GM12878 (cell line): Measurements from ENCODE around the gene LSAMP. TPM values are rescaled to one million over a fixed set of nuclear protein-coding genes. Genes with fewer than 3 reads are reported as not detected.
"Not testable (repeated sequence)": the region's sequence is repeated elsewhere in the genome, so short reads cannot be mapped to it uniquely, and the experiment has no call there.

ENCODE experiments used
- ATAC-seq: fragments of 200-7000 bp; cut with Tn5 transposase; 3 replicates; pipeline ENCODE4 v1.9.1; 2020; ENCODE audit warnings: mild to moderate bottlenecking, moderate library complexity
- BruUV-seq: library from RNA; stranded (reverse); fragments of 400-500 nt; replicated peaks from 2 replicates; lab custom pipeline; 2021; lab: Mats Ljungman, UMichigan
- CTCF ChIA-PET: fragments of 300-600 bp; sonication (Branson Sonifier 250); formaldehyde crosslinking; extraction: SDS; loops from one replicate; lab custom pipeline; 2021; ENCODE audit warnings: inconsistent platforms; lab: Yijun Ruan, JAX
- POLR2A ChIA-PET: fragments of 350-600 bp; formaldehyde crosslinking; extraction: SDS; loops from one replicate; lab custom pipeline; 2021; ENCODE audit warnings: inconsistent platforms; lab: Charles Lee
- RAD21 ChIA-PET: fragments of 300-600 bp; sonication (Branson Sonifier 250); formaldehyde crosslinking; loops from one replicate; lab custom pipeline; 2023; ENCODE audit warnings: antibody characterized with exemption; ENCODE audit not compliant: unreplicated experiment; lab: Charles Lee
- SMC1A ChIA-PET: fragments of 300-600 bp; sonication (Branson Sonifier 250); formaldehyde crosslinking; loops from one replicate; lab custom pipeline; 2023; ENCODE audit not compliant: unreplicated experiment, uncharacterized antibody; lab: Charles Lee
- DNase-seq: peaks from one replicate; pipeline ENCODE4 v3.0.0-alpha.2; 2011; ENCODE audit warnings: low read depth, low spot score
- FAIRE-seq: peaks from 3 replicates; lab custom pipeline; 2011; peaks lifted over from hg19 to GRCh38; lab: Jason Lieb, UNC
- H2AFZ ChIP-seq: 2 replicates; pipeline ENCODE4 v1.6.0; 2011; ENCODE audit warnings: low read depth, low read length, control low read depth; ENCODE audit not compliant: control insufficient read depth
- H3K27ac ChIP-seq: 2 replicates; pipeline ENCODE4 v1.5.1; 2011; ENCODE audit warnings: control low read depth; ENCODE audit not compliant: control insufficient read depth, insufficient read depth
- H3K27me3 ChIP-seq, 2 experiments: replicated peaks in 1 of 2; 2 replicates each; pipeline versions ENCODE4 v1.6.0 to v1.6.1; 2011; ENCODE audit warnings: low read length in 1 of 2; ENCODE audit not compliant: control insufficient read depth in 2 of 2, insufficient read depth in 2 of 2
- H3K36me3 ChIP-seq, 2 experiments: 2 replicates each; pipeline ENCODE4 v1.5.1; 2011; ENCODE audit warnings: low read length in 1 of 2; ENCODE audit not compliant: control insufficient read depth in 2 of 2, insufficient read depth in 2 of 2
- H3K4me1 ChIP-seq: 2 replicates; pipeline ENCODE4 v1.6.1; 2011; ENCODE audit warnings: mild to moderate bottlenecking, low read length, moderate library complexity, mixed read lengths; ENCODE audit not compliant: control insufficient read depth, insufficient read depth
- H3K4me2 ChIP-seq: 2 replicates; pipeline ENCODE4 v1.6.0; 2011; ENCODE audit warnings: control low read depth; ENCODE audit not compliant: control insufficient read depth, insufficient read depth
- H3K4me3 ChIP-seq: fragments of 200-600 bp; sonication (generic); 2 replicates; pipeline ENCODE4 v1.5.1; 2016
- H3K79me2 ChIP-seq: 2 replicates; pipeline ENCODE4 v1.6.0; 2011; ENCODE audit warnings: low read length; ENCODE audit not compliant: control insufficient read depth, insufficient read depth
- H3K9ac ChIP-seq: 2 replicates; pipeline ENCODE4 v1.8.0; 2011; ENCODE audit warnings: low read length, control low read depth, mixed read lengths; ENCODE audit not compliant: control insufficient read depth, insufficient read depth
- H3K9me3 ChIP-seq: replicated peaks from 3 replicates; pipeline ENCODE4 v1.5.1; 2011; ENCODE audit warnings: mild to moderate bottlenecking, low read length; ENCODE audit not compliant: control insufficient read depth, insufficient read depth
- H4K20me1 ChIP-seq: 2 replicates; pipeline ENCODE4 v1.6.0; 2011; ENCODE audit not compliant: control insufficient read depth, insufficient read depth
- ATF2 ChIP-seq: IDR thresholded peaks from 2 replicates; pipeline ENCODE4 v1.6.1; 2012; ENCODE audit warnings: low read length, inconsistent platforms
- BHLHE40 ChIP-seq, 2 experiments: fragments of 450-650 bp in 1 of 2; IDR thresholded peaks; 2 replicates each; pipeline ENCODE4 v1.6.1; 2011 to 2017; ENCODE audit warnings: low read depth in 2 of 2, borderline replicate concordance in 1 of 2, improper control_type of control experiment in 1 of 2, low read length in 1 of 2, mild to moderate bottlenecking in 1 of 2
- CUX1 ChIP-seq: IDR thresholded peaks from 2 replicates; pipeline ENCODE4 v1.6.1; 2012; ENCODE audit warnings: improper control_type of control experiment, low read depth, low read length; ENCODE audit not compliant: insufficient replicate concordance
- MAX ChIP-seq: IDR thresholded peaks from 2 replicates; pipeline ENCODE4 v1.6.1; 2012; ENCODE audit warnings: low read depth, low read length, improper control_type of control experiment
- MLLT1 ChIP-seq: fragments of 450-650 bp; IDR thresholded peaks from 2 replicates; pipeline ENCODE4 v1.6.1; 2016; ENCODE audit warnings: mild to moderate bottlenecking
- MYB ChIP-seq: fragments of 150-350 bp; IDR thresholded peaks from 2 replicates; pipeline ENCODE4 v1.6.1; 2014; ENCODE audit warnings: mild to moderate bottlenecking, low read depth, low read length, borderline replicate concordance
- PML ChIP-seq: IDR thresholded peaks from 2 replicates; pipeline ENCODE4 v1.6.1; 2012; ENCODE audit warnings: low read length, inconsistent platforms
- RUNX3 ChIP-seq: IDR thresholded peaks from 2 replicates; pipeline ENCODE4 v1.6.1; 2012; ENCODE audit warnings: low read length, inconsistent platforms
- TBL1XR1 ChIP-seq: IDR thresholded peaks from 2 replicates; pipeline ENCODE4 v1.6.1; 2012; ENCODE audit warnings: low read depth, low read length, improper control_type of control experiment
- WGBS: methylation state at CpG from one replicate; pipeline ENCODE4 v1.1.6; 2016; ENCODE audit warnings: low lambda C conversion rate; ENCODE audit not compliant: insufficient replicate concordance, insufficient coverage; ENCODE audit errors: missing lambda C conversion rate; 5-methylcytosine and 5-hydroxymethylcytosine counted together
- in situ Hi-C: fragments of 300-500 bp; cut with MboI; formaldehyde crosslinking; loops from 9 replicates; pipeline ENCODE4 v1.14.3; 2018; ENCODE audit warnings: mixed read lengths
- intact Hi-C: fragments of 100-400 bp; cut with micrococcal nuclease; formaldehyde crosslinking; loops from one replicate; pipeline ENCODE4 v1.14.2; 2022; ENCODE audit not compliant: unreplicated experiment
- polyA plus RNA-seq, 11 experiments: library from polyadenylated mRNA; depleted of rRNA in 4 of 11; unstranded in 6 of 11; stranded (reverse) in 5 of 11; fragments of >200 nt; fragmentation: Nextera tagmentation in 4 of 11; fragmentation: Illumina TruSeq in 1 of 11; extraction: Ambion mirVana in 4 of 11; extraction: Trizol in 1 of 11; gene quantifications; 1 replicate in 1 of 11; 2 replicates in 10 of 11; pipeline versions ENCODE4 v1.2.1 to v1.2.3, GENCODE V29; 2011 to 2016; ENCODE audit warnings: inconsistent platforms in 2 of 11, missing spikeins in 2 of 11, low read depth in 1 of 11
- total RNA-seq, 4 experiments: library from RNA; depleted of rRNA in 3 of 4; stranded (reverse); fragments of >200 nt in 3 of 4; fragmentation: Illumina TruSeq in 1 of 4; extraction: Trizol in 1 of 4; gene quantifications; 2 replicates each; pipeline versions ENCODE4 v1.2.1 to v1.2.3, GENCODE V29; 2013 to 2021

Gene LSAMP
- total and polyA plus RNA-seq, 10 of the 15 experiments (the other 5 are each of a cell fraction or from before 2014, with no cell fraction given): 2.0 to 12.7 (median 6.5) TPM

- TF ChIP-seq ATF2: no peak
- TF ChIP-seq MYB: no peak
- TF ChIP-seq RUNX3: no peak
- TF ChIP-seq MAX: no peak
- no peak for TF ChIP-seq TBL1XR1
- no peak for TF ChIP-seq MLLT1
- TF ChIP-seq CUX1: no peak
- TF ChIP-seq BHLHE40 (IDR thresholded peaks at IDR 0.05; ENCODE audit: borderline replicate concordance in 1 of 2, low read depth in 2 of 2, low read length in 1 of 2): no peak
- no peak for TF ChIP-seq PML
- Histone ChIP-seq H3K4me3 (no peak overlapping the region), H3K9me3 (no peaks in the 10 kb centered on the region), H3K27me3 (no peaks in the 10 kb centered on the region; a peak in 1 of 4 replicates), H2AFZ (no peak overlapping the region), H3K4me1 (no peaks in the 10 kb centered on the region), H3K79me2 (no peaks in the 10 kb centered on the region), H3K27ac (no peak overlapping the region), H3K36me3 (no peaks in the 10 kb centered on the region), H3K4me2 (no peak overlapping the region), H3K9ac (no peak overlapping the region), H4K20me1 (no peaks in the 10 kb centered on the region)
- ATAC-seq (no peak), FAIRE-seq (no peak), DNase-seq (no peak)
- BruUV-seq: no TSS peak
- intact Hi-C loops (no loop called here), in situ Hi-C loops (no loop called here)
- ChIA-PET RAD21 (no interaction called here), CTCF (no interaction called here), POLR2A (no interaction called here), SMC1A (interaction anchor here (0.7 to 1.1 kb wide), 2 partner anchors 15 to 120 kb away, joined by 3 read pairs; no protein-coding TSS in a partner anchor)
- WGBS: 26% methylated on average over 2 of the region's 2 CpGs
Observed at GRCh38 chr3:116211901-116212300, 233.4 kb downstream of the LSAMP start.

- H3K9ac ChIP-seq, H3K4me1 ChIP-seq, H3K27me3 ChIP-seq, intact Hi-C loops, POLR2A ChIA-PET, DNase-seq, FAIRE-seq, H2AFZ ChIP-seq, ATAC-seq, H3K4me2 ChIP-seq, SMC1A ChIA-PET, RAD21 ChIA-PET, H3K4me3 ChIP-seq, in situ Hi-C loops, BruUV-seq, H3K79me2 ChIP-seq, H3K36me3 ChIP-seq, H3K27ac ChIP-seq, H3K9me3 ChIP-seq, H4K20me1 ChIP-seq, CTCF ChIA-PET: not testable (repeated sequence)
- 75% methylated on average over 14 of the region's 15 CpGs for WGBS
Observed at GRCh38 chr3:116208830-116209229, 236.5 kb downstream of the LSAMP start.
